WTC11 (cell line): ENCODE results near the gene AURKA. TPM values are rescaled to one million over a fixed set of nuclear protein-coding genes. Genes with fewer than 3 reads are reported as not detected.

ENCODE experiments used
- ATAC-seq: fragments of 200-7000 bp; cut with Tn5 transposase; 2 replicates; pipeline ENCODE4 v1.10.0; 2021; ENCODE audit warnings: mild to moderate bottlenecking, moderate library complexity
- CTCF ChIA-PET: fragments of 300-600 bp; sonication (Branson Sonifier 250); formaldehyde crosslinking; loops from one replicate; lab custom pipeline; 2021; ENCODE audit warnings: antibody characterized with exemption; lab: Charles Lee
- POLR2A ChIA-PET: fragments of 350-600 bp; sonication (Branson Sonifier 250); formaldehyde crosslinking; loops from one replicate; lab custom pipeline; 2021; ENCODE audit warnings: antibody characterized with exemption; lab: Charles Lee
- DNase-seq: peaks from one replicate; pipeline ENCODE4 v3.0.0; 2021; ENCODE audit warnings: low spot score
- H3K27ac Mint-ChIP-seq: 2 replicates; pipeline ENCODE4 v1.8.0; 2021; ENCODE audit warnings: mixed read lengths
- H3K27me3 Mint-ChIP-seq: 2 replicates; pipeline ENCODE4 v1.8.0; 2021; ENCODE audit warnings: low read depth, mild to moderate bottlenecking, moderate library complexity, mixed read lengths
- H3K36me3 Mint-ChIP-seq: 2 replicates; pipeline ENCODE4 v1.8.0; 2021; ENCODE audit warnings: mixed read lengths
- H3K4me1 Mint-ChIP-seq: 2 replicates; pipeline ENCODE4 v1.8.0; 2022; ENCODE audit warnings: mixed read lengths
- H3K4me3 Mint-ChIP-seq: 2 replicates; pipeline ENCODE4 v1.8.0; 2021; ENCODE audit warnings: mild to moderate bottlenecking, moderate library complexity, mixed read lengths
- H3K9me3 Mint-ChIP-seq: 2 replicates; pipeline ENCODE4 v1.8.0; 2021; ENCODE audit warnings: mixed read lengths
- AR ChIP-seq: fragments of 250-450 bp; sonication (Bioruptor Pico); IDR thresholded peaks from 2 replicates; pipeline ENCODE4 v1.9.0; 2021; ENCODE audit warnings: mild to moderate bottlenecking
- CBFB ChIP-seq: sonication (generic); formaldehyde crosslinking; IDR thresholded peaks from 2 replicates; pipeline ENCODE4 v1.8.1; 2022; ENCODE audit warnings: mild to moderate bottlenecking, low read depth, missing genetic modification reagents
- CREB1 ChIP-seq: sonication (generic); formaldehyde crosslinking; IDR thresholded peaks from 2 replicates; pipeline ENCODE4 v1.8.0; 2023; ENCODE audit warnings: mild to moderate bottlenecking, missing genetic modification reagents
- ELF4 ChIP-seq: sonication (generic); formaldehyde crosslinking; IDR thresholded peaks from 2 replicates; pipeline ENCODE4 v1.8.1; 2022; ENCODE audit warnings: low read depth, mild to moderate bottlenecking, moderate library complexity, missing genetic modification reagents
- FOXK1 ChIP-seq: sonication (generic); formaldehyde crosslinking; IDR thresholded peaks from 2 replicates; pipeline ENCODE4 v1.8.0; 2022; ENCODE audit warnings: mild to moderate bottlenecking, moderate library complexity, missing genetic modification reagents
- FOXP1 ChIP-seq: sonication (generic); formaldehyde crosslinking; IDR thresholded peaks from 2 replicates; pipeline ENCODE4 v1.8.0; 2022; ENCODE audit warnings: missing genetic modification reagents, mild to moderate bottlenecking, moderate library complexity, borderline replicate concordance
- GRHL2 ChIP-seq: fragments of 250-450 bp; sonication (Bioruptor Pico); IDR thresholded peaks from 2 replicates; pipeline ENCODE4 v1.8.0; 2022; ENCODE audit warnings: mild to moderate bottlenecking, moderate library complexity; ENCODE audit not compliant: insufficient replicate concordance, severe bottlenecking
- NFE2L1 ChIP-seq: sonication (generic); formaldehyde crosslinking; IDR thresholded peaks from 2 replicates; pipeline ENCODE4 v1.8.1; 2023; ENCODE audit warnings: missing genetic modification reagents
- NR2C2 ChIP-seq: sonication (generic); formaldehyde crosslinking; IDR thresholded peaks from 2 replicates; pipeline ENCODE4 v1.8.0; 2022; ENCODE audit warnings: mild to moderate bottlenecking, missing genetic modification reagents
- OVOL2 ChIP-seq: fragments of 250-450 bp; sonication (Bioruptor Pico); IDR thresholded peaks from 2 replicates; pipeline ENCODE4 v1.9.0; 2021; ENCODE audit warnings: mild to moderate bottlenecking, borderline replicate concordance
- STAT6 ChIP-seq: sonication (generic); formaldehyde crosslinking; conservative IDR thresholded peaks from 2 replicates; pipeline ENCODE4 v1.8.1; 2023; ENCODE audit warnings: mild to moderate bottlenecking, low read depth, missing genetic modification reagents, moderate library complexity
- TCF7 ChIP-seq: sonication (generic); formaldehyde crosslinking; IDR thresholded peaks from 2 replicates; pipeline ENCODE4 v1.8.0; 2022; ENCODE audit warnings: mild to moderate bottlenecking, low read depth, missing genetic modification reagents, moderate library complexity
- TEAD1 ChIP-seq: sonication (generic); formaldehyde crosslinking; IDR thresholded peaks from 2 replicates; pipeline ENCODE4 v1.8.0; 2022; ENCODE audit warnings: mild to moderate bottlenecking, missing genetic modification reagents
- TEAD4 ChIP-seq: sonication (generic); formaldehyde crosslinking; IDR thresholded peaks from 2 replicates; pipeline ENCODE4 v1.8.0; 2022; ENCODE audit warnings: mild to moderate bottlenecking, missing genetic modification reagents
- ZMAT4 ChIP-seq: fragments of 250-450 bp; sonication (Bioruptor Pico); IDR thresholded peaks from 2 replicates; pipeline ENCODE4 v1.9.0; 2021; ENCODE audit warnings: mild to moderate bottlenecking
- ZNF232 ChIP-seq: sonication (generic); formaldehyde crosslinking; IDR thresholded peaks from 2 replicates; pipeline ENCODE4 v1.8.0; 2022; ENCODE audit warnings: mild to moderate bottlenecking, missing genetic modification reagents
- ZNF263 ChIP-seq: sonication (generic); formaldehyde crosslinking; IDR thresholded peaks from 2 replicates; pipeline ENCODE4 v1.8.1; 2022; ENCODE audit warnings: low read depth, mild to moderate bottlenecking, moderate library complexity, missing genetic modification reagents
- ZNF396 ChIP-seq: fragments of 250-450 bp; sonication (Bioruptor Pico); IDR thresholded peaks from 2 replicates; pipeline ENCODE4 v1.8.0; 2021; ENCODE audit warnings: mild to moderate bottlenecking, moderate library complexity, borderline replicate concordance
- ZNF423 ChIP-seq: fragments of 250-450 bp; sonication (Bioruptor Pico); IDR thresholded peaks from 2 replicates; pipeline ENCODE4 v2.1.2; 2022; ENCODE audit warnings: mild to moderate bottlenecking, moderate library complexity
- ZNF671 ChIP-seq: fragments of 250-450 bp; sonication (Bioruptor Pico); IDR thresholded peaks from 2 replicates; pipeline ENCODE4 v1.8.0; 2021; ENCODE audit warnings: mild to moderate bottlenecking
- total RNA-seq: library from RNA; stranded (reverse); gene quantifications from 3 replicates; pipeline ENCODE4 v1.2.3, GENCODE V29; 2021
- TF ChIP-seq, protein P1 (sequence below): sonication (generic); formaldehyde crosslinking; IDR thresholded peaks from 2 replicates; pipeline ENCODE4 v1.8.0; 2022; ENCODE audit warnings: mild to moderate bottlenecking, missing genetic modification reagents
- TF ChIP-seq, protein P2 (sequence below): sonication (generic); formaldehyde crosslinking; IDR thresholded peaks from 2 replicates; pipeline ENCODE4 v1.8.1; 2023; ENCODE audit warnings: mild to moderate bottlenecking, missing genetic modification reagents, moderate library complexity
- TF ChIP-seq, protein P3 (sequence below): sonication (generic); formaldehyde crosslinking; IDR thresholded peaks from 2 replicates; pipeline ENCODE4 v1.8.0; 2022; ENCODE audit warnings: mild to moderate bottlenecking, missing genetic modification reagents

Gene AURKA
- total RNA-seq, 1 experiment from 2014 or later: 103 TPM

GRCh38 chr20:56348746-56349145, 43.3 kb downstream of the AURKA start:
- TF ChIP-seq ZNF396 (CRISPR knock-in tag) (no peak), NR2C2 (CRISPR knock-in tag) (no peak), ZNF263 (CRISPR knock-in tag) (no peak), AR (no peak), GRHL2 (CRISPR knock-in tag) (no peak), OVOL2 (CRISPR knock-in tag) (no peak), NFE2L1 (no peak), ZNF671 (CRISPR knock-in tag) (no peak), ZMAT4 (CRISPR knock-in tag) (no peak)
- TF ChIP-seq, all 79 proteins: peak for 0
- POLR2A ChIA-PET: no interaction called here
- ATAC-seq (no peak), DNase-seq (no peak)
- 0 out of 2 replicates have a peak overlapping the region, but pooled peaks have one; percentile 16 for H3K4me3 Mint-ChIP-seq
- no peak overlapping the region for H3K27ac Mint-ChIP-seq
- CTCF ChIA-PET: no interaction called here
- 0 out of 2 replicates have a peak, but pooled peaks cover 4% of the 10 kb centered on the region for H3K9me3 Mint-ChIP-seq
- peaks cover 27% of the 10 kb centered on the region for H3K4me1 Mint-ChIP-seq
- H3K27me3 Mint-ChIP-seq: peaks cover 79% of the 10 kb centered on the region
- H3K36me3 Mint-ChIP-seq: no peaks in the 10 kb centered on the region

DNA sequence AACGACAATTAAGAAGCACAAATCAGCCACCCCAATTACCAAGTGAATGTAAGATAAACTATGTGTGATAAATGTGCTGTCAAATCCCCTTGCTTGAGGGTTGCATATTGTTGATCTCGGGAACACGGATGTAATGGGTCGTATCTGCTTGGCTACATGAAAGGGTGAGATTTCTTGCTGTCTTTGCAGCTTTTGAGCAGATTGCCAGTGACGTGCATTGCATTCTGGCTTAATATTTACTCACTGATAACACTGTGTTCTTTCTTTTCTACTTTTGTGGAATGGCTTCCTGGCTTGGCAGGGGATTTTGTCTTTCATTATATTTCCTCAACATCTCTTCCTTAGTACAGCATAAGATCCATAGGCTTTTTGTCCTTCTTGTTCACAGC, 43.7 kb downstream of the AURKA start:
- Mint-ChIP-seq H3K27ac (no peak overlapping the region), H3K9me3 (0 out of 2 replicates have a peak, but pooled peaks cover 4% of the 10 kb centered on the region), H3K4me3 (peak overlapping the region; percentile 16), H3K36me3 (no peaks in the 10 kb centered on the region), H3K27me3 (peaks cover 84% of the 10 kb centered on the region), H3K4me1 (peaks cover 27% of the 10 kb centered on the region)
- TF ChIP-seq CBFB (CRISPR knock-in tag): no peak
- TF ChIP-seq TCF7 (CRISPR knock-in tag): no peak
- TF ChIP-seq CREB1 (CRISPR knock-in tag): no peak
- TF ChIP-seq OVOL2 (CRISPR knock-in tag): no peak
- no peak for TF ChIP-seq NFE2L1
- TF ChIP-seq TEAD1 (CRISPR knock-in tag): no peak
- no peak for TF ChIP-seq STAT6 (CRISPR knock-in tag)
- ATAC-seq: no peak
- CTCF ChIA-PET: no interaction called here
- DNase-seq: no peak
- POLR2A ChIA-PET: no interaction called here

- ChIA-PET POLR2A (no interaction called here), CTCF (no interaction called here)
- Mint-ChIP-seq H3K27ac (no peak overlapping the region), H3K4me3 (peak overlapping the region; percentile 16), H3K36me3 (no peaks in the 10 kb centered on the region), H3K4me1 (peaks cover 27% of the 10 kb centered on the region), H3K9me3 (0 out of 2 replicates have a peak, but pooled peaks cover 4% of the 10 kb centered on the region), H3K27me3 (peaks cover 89% of the 10 kb centered on the region)
- ATAC-seq (peak; percentile 54), DNase-seq (peak; percentile 17)
- TF ChIP-seq, protein P1, sequence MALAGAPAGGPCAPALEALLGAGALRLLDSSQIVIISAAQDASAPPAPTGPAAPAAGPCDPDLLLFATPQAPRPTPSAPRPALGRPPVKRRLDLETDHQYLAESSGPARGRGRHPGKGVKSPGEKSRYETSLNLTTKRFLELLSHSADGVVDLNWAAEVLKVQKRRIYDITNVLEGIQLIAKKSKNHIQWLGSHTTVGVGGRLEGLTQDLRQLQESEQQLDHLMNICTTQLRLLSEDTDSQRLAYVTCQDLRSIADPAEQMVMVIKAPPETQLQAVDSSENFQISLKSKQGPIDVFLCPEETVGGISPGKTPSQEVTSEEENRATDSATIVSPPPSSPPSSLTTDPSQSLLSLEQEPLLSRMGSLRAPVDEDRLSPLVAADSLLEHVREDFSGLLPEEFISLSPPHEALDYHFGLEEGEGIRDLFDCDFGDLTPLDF (CRISPR knock-in tag): no peak
- TF ChIP-seq ELF4 (CRISPR knock-in tag) (no peak), ZNF423 (CRISPR knock-in tag) (no peak), ZMAT4 (CRISPR knock-in tag) (no peak), ZNF232 (no peak), FOXP1 (no peak), TEAD4 (CRISPR knock-in tag) (no peak), FOXK1 (CRISPR knock-in tag) (no peak)
- TF ChIP-seq, protein P2, sequence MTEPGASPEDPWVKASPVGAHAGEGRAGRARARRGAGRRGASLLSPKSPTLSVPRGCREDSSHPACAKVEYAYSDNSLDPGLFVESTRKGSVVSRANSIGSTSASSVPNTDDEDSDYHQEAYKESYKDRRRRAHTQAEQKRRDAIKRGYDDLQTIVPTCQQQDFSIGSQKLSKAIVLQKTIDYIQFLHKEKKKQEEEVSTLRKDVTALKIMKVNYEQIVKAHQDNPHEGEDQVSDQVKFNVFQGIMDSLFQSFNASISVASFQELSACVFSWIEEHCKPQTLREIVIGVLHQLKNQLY (CRISPR knock-in tag): no peak
- TF ChIP-seq, protein P3, sequence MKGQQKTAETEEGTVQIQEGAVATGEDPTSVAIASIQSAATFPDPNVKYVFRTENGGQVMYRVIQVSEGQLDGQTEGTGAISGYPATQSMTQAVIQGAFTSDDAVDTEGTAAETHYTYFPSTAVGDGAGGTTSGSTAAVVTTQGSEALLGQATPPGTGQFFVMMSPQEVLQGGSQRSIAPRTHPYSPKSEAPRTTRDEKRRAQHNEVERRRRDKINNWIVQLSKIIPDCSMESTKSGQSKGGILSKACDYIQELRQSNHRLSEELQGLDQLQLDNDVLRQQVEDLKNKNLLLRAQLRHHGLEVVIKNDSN (CRISPR knock-in tag): no peak
Measured at GRCh38 chr20:56347628-56348304, 44.2 kb downstream of the AURKA start.
